Activated T-helper 17 cell treated with anti-CD3 and anti-CD28 coated beads, Interleukin-2, amount 50 U/mL, for 72 hours (primary cell): ENCODE data around the gene PRKCA. TPM values are rescaled to one million over a fixed set of nuclear protein-coding genes. Genes with fewer than 3 reads are reported as not detected.
"Not testable (repeated sequence)": the region's sequence is repeated elsewhere in the genome, so short reads cannot be mapped to it uniquely, and the experiment has no call there.

Experiments used
- ATAC-seq: fragments of 150-1000 bp; cut with Tn5 transposase; replicated peaks from 2 replicates; pipeline ENCODE4 v1.10.0; 2021; ENCODE audit warnings: mild to moderate bottlenecking, moderate library complexity
- H3K27ac Mint-ChIP-seq: one replicate; pipeline ENCODE4 v1.8.0; 2022; ENCODE audit warnings: mixed read lengths
- H3K27me3 Mint-ChIP-seq: one replicate; pipeline ENCODE4 v1.8.0; 2022; ENCODE audit warnings: mixed read lengths
- H3K36me3 Mint-ChIP-seq: one replicate; pipeline ENCODE4 v1.8.0; 2022; ENCODE audit warnings: low read depth, mild to moderate bottlenecking, mixed read lengths
- H3K4me1 Mint-ChIP-seq: one replicate; pipeline ENCODE4 v1.8.0; 2022; ENCODE audit warnings: mixed read lengths
- H3K4me3 Mint-ChIP-seq: one replicate; pipeline ENCODE4 v1.8.0; 2022; ENCODE audit warnings: mild to moderate bottlenecking, mixed read lengths
- H3K9me3 Mint-ChIP-seq: one replicate; pipeline ENCODE4 v1.8.0; 2022; ENCODE audit warnings: mixed read lengths
- total RNA-seq, 2 donors: library from RNA; stranded (reverse); gene quantifications; one replicate each; pipeline ENCODE4 v1.2.3, GENCODE V29; 2022

PRKCA gene
- total RNA-seq, result 10 to 100 TPM; 58.2 to 86.0 TPM

GRCh38 chr17:66301864-66302741 is at the start of gene PRKCA:
TSS of gene PRKCA (plus strand) at chr17:66302613.
- Mint-ChIP-seq H3K4me1 (peaks cover 26% of the 10 kb centered on the region), H3K4me3 (peak within 1 kb of the TSS; percentile 98), H3K27ac (peak within 1 kb of the TSS; percentile 90), H3K36me3 (peaks cover 43% of the 10 kb centered on the region), H3K27me3 (no peaks in the 10 kb centered on the region), H3K9me3 (no peaks in the 10 kb centered on the region)
- ATAC-seq, result peak; percentile 69

DNA sequence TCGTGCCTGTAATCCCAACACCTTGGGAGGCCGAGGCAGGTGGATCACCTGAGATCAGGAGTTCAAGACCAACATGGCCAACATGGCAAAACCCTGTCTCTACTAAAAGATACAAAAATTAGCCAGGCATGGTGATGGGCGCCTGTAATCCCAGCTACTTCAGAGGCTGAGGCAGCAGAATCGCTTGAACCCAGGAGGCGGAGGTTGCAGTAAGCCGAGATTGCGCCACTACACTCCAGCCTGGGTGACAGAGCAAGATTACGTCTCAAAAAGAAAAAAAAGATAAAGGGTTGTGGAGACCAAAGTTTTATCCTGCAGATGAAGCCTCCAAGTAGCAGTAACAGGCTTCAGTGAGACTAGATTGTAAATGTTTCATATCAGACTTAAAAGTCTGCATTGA is 49.0 kb upstream of the PRKCA start:
- H3K36me3 Mint-ChIP-seq, ATAC-seq, H3K9me3 Mint-ChIP-seq, H3K4me3 Mint-ChIP-seq, H3K27me3 Mint-ChIP-seq, H3K27ac Mint-ChIP-seq, H3K4me1 Mint-ChIP-seq: not testable (repeated sequence)

DNA sequence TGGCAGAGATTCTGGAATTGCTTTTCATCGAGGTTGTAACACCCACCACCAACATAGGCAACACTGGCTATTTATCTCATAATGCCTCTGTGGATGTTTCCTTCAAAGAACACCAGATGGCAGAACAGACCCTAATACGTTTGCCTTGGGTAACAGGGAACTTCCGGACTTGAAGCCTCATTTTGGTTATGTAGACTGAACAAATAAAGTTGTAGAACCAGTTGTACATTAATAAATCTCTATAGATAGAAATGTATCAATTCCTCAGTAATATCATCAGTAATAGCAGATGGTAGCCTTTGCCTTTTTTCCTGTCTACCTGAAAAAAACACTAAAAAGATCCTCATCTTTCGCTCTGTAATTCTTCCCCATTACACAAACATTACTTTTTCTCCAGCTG is 47.3 kb upstream of the PRKCA start:
- H3K27me3 Mint-ChIP-seq, result no peaks in the 10 kb centered on the region
- no peaks in the 10 kb centered on the region for H3K36me3 Mint-ChIP-seq
- H3K9me3 Mint-ChIP-seq, result no peaks in the 10 kb centered on the region
- H3K4me3 Mint-ChIP-seq, result peak overlapping the region; percentile 66
- peaks cover 10% of the 10 kb centered on the region for H3K4me1 Mint-ChIP-seq
- peak; percentile 90 for ATAC-seq
- peak overlapping the region; percentile 82 for H3K27ac Mint-ChIP-seq

GRCh38 chr17:66255527-66255971 is 46.9 kb upstream of the PRKCA start:
- peak overlapping the region; percentile 66 for H3K4me3 Mint-ChIP-seq
- no peaks in the 10 kb centered on the region for H3K9me3 Mint-ChIP-seq
- peak overlapping the region; percentile 82 for H3K27ac Mint-ChIP-seq
- ATAC-seq, result peak; percentile 75
- no peaks in the 10 kb centered on the region for H3K27me3 Mint-ChIP-seq
- H3K4me1 Mint-ChIP-seq, result peaks cover 10% of the 10 kb centered on the region
- H3K36me3 Mint-ChIP-seq, result no peaks in the 10 kb centered on the region

DNA sequence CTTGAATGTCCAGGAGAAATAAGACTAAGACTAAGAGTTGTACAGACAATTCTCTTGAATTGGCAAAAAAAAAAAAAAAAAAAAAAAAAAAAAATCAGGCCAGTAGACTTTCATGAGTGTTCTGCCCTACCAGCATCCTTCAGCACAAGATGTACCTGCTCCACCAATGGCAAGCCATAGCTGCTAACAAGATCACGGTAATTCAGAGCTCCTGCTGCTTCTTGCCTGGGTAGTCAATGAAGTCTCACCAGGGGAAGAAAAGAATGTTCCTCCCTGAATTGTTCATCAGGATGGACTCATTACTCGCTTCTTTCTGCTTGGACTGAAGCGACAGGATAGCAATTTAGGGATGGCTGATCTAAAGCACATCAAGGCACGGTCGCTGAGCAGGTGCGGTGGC is 42.1 kb upstream of the PRKCA start:
- Mint-ChIP-seq H3K27ac (no peak overlapping the region), H3K4me1 (peaks cover 17% of the 10 kb centered on the region), H3K36me3 (no peaks in the 10 kb centered on the region), H3K27me3 (no peaks in the 10 kb centered on the region), H3K4me3 (no peak overlapping the region), H3K9me3 (peaks cover 5% of the 10 kb centered on the region)
- no peak for ATAC-seq

DNA sequence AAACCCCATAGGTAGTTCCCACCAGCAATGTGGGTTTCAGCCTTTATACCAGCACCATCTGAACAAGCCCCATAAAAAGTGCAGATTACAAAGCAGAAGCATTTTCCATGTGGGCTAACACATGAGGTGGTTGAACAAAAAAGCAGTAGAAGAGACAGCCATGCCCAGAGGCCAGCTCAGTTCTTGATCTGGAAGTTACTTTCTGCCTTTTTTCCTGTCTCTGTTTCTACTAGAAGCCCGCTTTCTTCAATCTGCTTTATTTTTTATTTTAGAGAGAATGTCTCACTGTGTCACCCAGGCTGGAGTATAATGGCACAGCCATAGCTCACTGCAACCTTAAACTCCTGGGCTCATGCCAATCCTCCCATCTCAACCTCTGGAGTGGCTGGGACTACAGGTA is 41.7 kb upstream of the PRKCA start:
- H3K9me3 Mint-ChIP-seq, result peaks cover 5% of the 10 kb centered on the region
- no peaks in the 10 kb centered on the region for H3K36me3 Mint-ChIP-seq
- H3K4me1 Mint-ChIP-seq, result peaks cover 13% of the 10 kb centered on the region
- H3K27ac Mint-ChIP-seq, result no peak overlapping the region
- no peaks in the 10 kb centered on the region for H3K27me3 Mint-ChIP-seq
- H3K4me3 Mint-ChIP-seq, result no peak overlapping the region
- ATAC-seq, result no peak

- Mint-ChIP-seq H3K36me3 (no peaks in the 10 kb centered on the region), H3K27ac (peak overlapping the region; percentile 41), H3K9me3 (peaks cover 5% of the 10 kb centered on the region), H3K4me1 (peaks cover 9% of the 10 kb centered on the region), H3K27me3 (no peaks in the 10 kb centered on the region), H3K4me3 (no peak overlapping the region)
- no peak for ATAC-seq
Measured at GRCh38 chr17:66262767-66263166, 39.6 kb upstream of the PRKCA start.

DNA sequence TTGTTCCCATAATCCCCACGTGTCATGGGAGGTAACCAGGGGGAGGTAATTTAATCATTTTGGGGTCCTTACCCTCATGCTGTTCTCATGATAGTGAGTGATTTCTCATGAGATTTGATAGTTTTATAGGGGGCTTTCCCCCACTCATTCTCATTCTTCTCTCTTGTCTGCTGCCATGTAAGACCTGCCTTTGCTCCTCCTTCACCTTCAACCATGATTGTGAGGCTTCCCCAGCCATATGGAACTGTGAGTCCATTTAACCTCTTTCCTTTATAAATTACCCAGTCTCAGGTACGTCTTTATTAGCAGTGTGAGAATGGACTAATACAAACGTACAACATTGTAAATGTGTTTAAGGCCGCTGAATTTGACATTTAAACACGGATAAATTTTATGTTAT is 37.7 kb upstream of the PRKCA start:
- H3K27me3 Mint-ChIP-seq, result no peaks in the 10 kb centered on the region
- H3K36me3 Mint-ChIP-seq, result no peaks in the 10 kb centered on the region
- ATAC-seq, result no peak
- H3K9me3 Mint-ChIP-seq, result peaks cover 5% of the 10 kb centered on the region
- peak overlapping the region; percentile 73 for H3K27ac Mint-ChIP-seq
- peaks cover 9% of the 10 kb centered on the region for H3K4me1 Mint-ChIP-seq
- H3K4me3 Mint-ChIP-seq, result no peak overlapping the region

DNA sequence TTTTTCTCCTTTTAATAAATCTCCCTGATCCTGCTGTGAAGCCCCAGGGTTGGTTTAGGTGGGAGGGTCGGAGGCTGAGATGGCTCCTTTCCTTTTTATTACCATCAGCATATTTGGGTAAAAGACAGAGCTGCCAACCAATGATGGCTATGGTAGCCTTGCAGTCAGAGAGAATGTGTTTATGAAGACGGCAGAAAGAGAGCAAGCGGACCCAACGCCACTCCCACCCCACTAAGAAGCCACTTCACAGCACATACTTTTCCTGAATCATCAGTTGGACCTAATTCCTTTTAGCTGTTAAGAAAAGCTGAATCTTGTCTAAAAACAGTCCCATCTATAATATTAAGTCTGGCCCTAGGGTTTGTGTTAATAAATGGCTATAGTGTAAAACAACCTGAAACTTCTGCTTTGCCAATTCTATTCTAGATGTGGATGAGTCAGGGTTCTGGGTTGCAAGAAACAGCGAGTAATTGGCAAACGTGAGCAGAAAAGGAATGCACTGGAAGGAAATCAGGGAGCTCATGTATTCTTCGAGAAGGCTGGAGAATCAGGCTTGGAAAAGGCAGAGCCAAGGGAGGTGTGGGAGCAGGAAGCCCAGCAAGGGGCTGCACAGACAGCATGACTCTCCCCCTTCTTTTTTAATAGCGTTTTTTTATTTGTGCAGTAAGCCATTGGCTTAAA is 34.0 kb upstream of the PRKCA start:
- peak overlapping the region; percentile 2 for H3K27ac Mint-ChIP-seq

GRCh38 chr17:66270106-66270505 is 32.3 kb upstream of the PRKCA start:
- Mint-ChIP-seq H3K4me3 (no peak overlapping the region), H3K4me1 (no peaks in the 10 kb centered on the region), H3K36me3 (no peaks in the 10 kb centered on the region), H3K9me3 (no peaks in the 10 kb centered on the region), H3K27me3 (no peaks in the 10 kb centered on the region), H3K27ac (no peak overlapping the region)
- ATAC-seq, result no peak

More for the DNA sequence above, 34.0 kb upstream of the PRKCA start:
- peaks cover 9% of the 10 kb centered on the region for H3K4me1 Mint-ChIP-seq
- H3K27me3 Mint-ChIP-seq, result no peaks in the 10 kb centered on the region
- peaks cover 5% of the 10 kb centered on the region for H3K9me3 Mint-ChIP-seq
- no peaks in the 10 kb centered on the region for H3K36me3 Mint-ChIP-seq
- H3K4me3 Mint-ChIP-seq, result no peak overlapping the region
- ATAC-seq, result no peak

DNA sequence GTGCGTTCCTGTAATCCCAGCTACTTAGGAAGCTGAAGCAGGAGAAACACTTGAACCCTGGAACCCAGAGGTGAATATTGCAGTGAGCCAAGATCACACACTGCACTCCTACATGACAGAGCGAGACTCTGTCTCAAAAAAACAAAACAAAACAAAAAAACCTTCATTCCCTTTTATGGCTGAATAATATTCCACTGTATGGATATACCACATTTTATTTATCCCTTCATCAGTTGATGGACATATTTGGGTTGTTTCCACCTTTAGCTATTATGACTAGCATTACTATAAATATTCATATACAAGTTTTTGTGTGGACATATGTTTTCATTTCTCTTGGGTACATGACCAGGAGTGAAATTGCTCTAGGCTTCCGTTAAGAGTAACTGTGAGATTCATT is 30.9 kb upstream of the PRKCA start:
- Mint-ChIP-seq H3K36me3 (no peaks in the 10 kb centered on the region), H3K27me3 (no peaks in the 10 kb centered on the region), H3K4me3 (no peak overlapping the region), H3K27ac (no peak overlapping the region), H3K4me1 (peaks cover 9% of the 10 kb centered on the region), H3K9me3 (no peaks in the 10 kb centered on the region)
- ATAC-seq, result no peak

DNA sequence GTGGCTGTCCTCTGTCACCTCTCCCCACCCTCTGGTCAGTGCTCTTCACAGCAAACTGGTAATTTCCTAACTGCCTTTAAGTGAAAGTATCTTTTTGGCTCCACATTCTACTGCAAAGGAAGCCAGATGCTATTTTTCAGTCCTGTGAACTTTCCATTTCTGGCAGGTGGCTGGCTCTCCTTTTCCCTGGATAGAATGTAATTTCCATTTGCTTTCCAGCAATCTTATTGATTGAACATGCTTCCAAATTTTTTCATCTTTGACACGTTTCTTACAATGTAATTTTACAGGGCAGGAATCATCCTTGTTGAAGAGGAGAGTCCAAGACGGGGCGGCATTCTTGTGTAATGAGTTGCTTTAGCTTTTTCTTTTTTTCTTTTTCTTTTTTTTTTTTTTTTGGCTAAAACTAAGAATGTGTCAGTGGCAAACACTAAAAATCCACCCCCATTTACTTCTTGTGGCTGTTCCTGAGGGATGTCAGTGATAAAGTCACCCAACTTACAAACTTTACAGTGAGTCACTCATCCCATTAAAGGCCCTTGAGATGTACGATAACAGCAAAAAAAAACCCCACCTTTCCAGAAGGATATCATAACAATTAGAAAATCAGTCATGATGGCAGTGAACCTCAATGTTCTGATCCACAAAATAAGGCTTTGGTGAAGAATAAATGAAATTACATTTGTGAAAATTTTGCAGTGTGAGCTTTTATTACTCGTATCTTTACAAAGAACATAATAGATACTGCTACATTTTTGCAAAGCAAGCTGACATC is 29.4 kb upstream of the PRKCA start:
- no peaks in the 10 kb centered on the region for H3K36me3 Mint-ChIP-seq
- no peak for ATAC-seq
- no peaks in the 10 kb centered on the region for H3K9me3 Mint-ChIP-seq
- no peaks in the 10 kb centered on the region for H3K27me3 Mint-ChIP-seq
- H3K27ac Mint-ChIP-seq, result no peak overlapping the region
- H3K4me1 Mint-ChIP-seq, result peaks cover 9% of the 10 kb centered on the region
- H3K4me3 Mint-ChIP-seq, result no peak overlapping the region

GRCh38 chr17:66273586-66273848 is 28.9 kb upstream of the PRKCA start:
- no peaks in the 10 kb centered on the region for H3K27me3 Mint-ChIP-seq
- no peak overlapping the region for H3K27ac Mint-ChIP-seq
- H3K4me3 Mint-ChIP-seq, result no peak overlapping the region
- no peaks in the 10 kb centered on the region for H3K9me3 Mint-ChIP-seq
- H3K4me1 Mint-ChIP-seq, result peaks cover 9% of the 10 kb centered on the region
- H3K36me3 Mint-ChIP-seq, result no peaks in the 10 kb centered on the region
- ATAC-seq, result no peak

GRCh38 chr17:66275651-66276050 is 26.8 kb upstream of the PRKCA start:
- Mint-ChIP-seq H3K27me3 (no peaks in the 10 kb centered on the region), H3K4me3 (no peak overlapping the region), H3K9me3 (no peaks in the 10 kb centered on the region), H3K36me3 (no peaks in the 10 kb centered on the region), H3K4me1 (peaks cover 9% of the 10 kb centered on the region), H3K27ac (no peak overlapping the region)
- peak; percentile 100 for ATAC-seq
